Gastrocnemius medialis (tissue), 4 donors: ENCODE results near the gene SLAMF9. TPM values are rescaled to one million over a fixed set of nuclear protein-coding genes. Genes with fewer than 3 reads are reported as not detected.

Experiments used
- ATAC-seq, 2 donors: fragments of 150-250 bp; one replicate each; pipeline ENCODE4 v1.9.1; 2016
- DNase-seq, 2 donors: peaks; one replicate each; pipeline ENCODE4 v3.0.0-alpha.2; 2019
- H3K27ac ChIP-seq, 4 donors: fragments of 200-600 bp; sonication (generic); 1 replicate in 1 of 4; 2 replicates in 3 of 4; pipeline ENCODE4 v1.5.1; 2016 to 2018; ENCODE audit warnings: mild to moderate bottlenecking in 2 of 4, moderate library complexity in 1 of 4
- H3K27me3 ChIP-seq, 3 donors: fragments of 200-600 bp; sonication (generic) in 2 of 3; 1 replicate in 1 of 3; 2 replicates in 2 of 3; pipeline versions ENCODE4 v1.5.1 to v1.6.0; 2016 to 2019; ENCODE audit warnings: mild to moderate bottlenecking in 1 of 3, moderate library complexity in 1 of 3
- H3K36me3 ChIP-seq, 2 donors: fragments of 200-600 bp; sonication (generic) in 1 of 2; one replicate each; pipeline ENCODE4 v1.5.1; 2017 to 2018
- H3K4me1 ChIP-seq, 2 donors: fragments of 200-600 bp; sonication (generic) in 1 of 2; one replicate each; pipeline ENCODE4 v1.5.1; 2016 to 2017; ENCODE audit warnings: mild to moderate bottlenecking in 2 of 2
- H3K4me3 ChIP-seq, 4 donors: fragments of 200-600 bp; sonication (generic) in 3 of 4; 1 replicate in 1 of 4; 2 replicates in 3 of 4; pipeline ENCODE4 v1.5.1; 2016 to 2019; ENCODE audit warnings: mild to moderate bottlenecking in 2 of 4
- H3K9me3 ChIP-seq, 3 donors: fragments of 200-600 bp; sonication (generic) in 2 of 3; 1 replicate in 1 of 3; 2 replicates in 2 of 3; pipeline ENCODE4 v1.5.1; 2016 to 2019
- CTCF ChIP-seq, 5 experiments: fragments of 450-650 bp in 3 of 5; fragments of 200-600 bp in 2 of 5; sonication (generic) in 2 of 5; IDR thresholded peaks in 4 of 5; conservative IDR thresholded peaks in 1 of 5; 1 replicate in 4 of 5; 2 replicates in 1 of 5; pipeline ENCODE4 v1.5.1; 2016 to 2019; ENCODE audit warnings: antibody characterized with exemption in 5 of 5, mild to moderate bottlenecking in 3 of 5, moderate library complexity in 3 of 5
- POLR2A ChIP-seq, 2 donors: fragments of 450-650 bp; IDR thresholded peaks; one replicate each; pipeline ENCODE4 v1.6.1; 2017; ENCODE audit warnings: antibody characterized with exemption in 2 of 2, mild to moderate bottlenecking in 2 of 2, moderate library complexity in 2 of 2
- in situ Hi-C, 4 donors: fragments of 200-750 bp; cut with MboI; loops; one replicate each; pipeline versions ENCODE4 v1.15.0 to v1.8.0; 2017; ENCODE audit warnings: low sequenced_read_pairs in 4 of 4
- intact Hi-C: fragments of 100-400 bp; cut with DNase I; formaldehyde crosslinking; loops from one replicate; pipeline ENCODE4 v1.15.1; 2023; ENCODE audit warnings: low total_unique reads
- total RNA-seq, 4 donors: library from RNA; depleted of rRNA; stranded (reverse); fragments of >200 nt; gene quantifications; one replicate each; pipeline versions ENCODE4 v1.1.0 to v1.2.3, GENCODE V29; 2016

The SLAMF9 gene
- total RNA-seq, 4 donors from 2014 or later = not detected

- TF ChIP-seq CTCF (IDR thresholded peaks at IDR 0.05 in 4 of 5, conservative IDR thresholded peaks at IDR 0.05 in 1 of 5) (no peak), POLR2A (IDR thresholded peaks at IDR 0.05) (no peak)
- Histone ChIP-seq H3K27ac (no peak overlapping the region), H3K36me3 (no peaks in the 10 kb centered on the region), H3K9me3 (no peaks in the 10 kb centered on the region), H3K4me3 (no peak overlapping the region), H3K4me1 (no peaks in the 10 kb centered on the region), H3K27me3 (no peaks in the 10 kb centered on the region)
- in situ Hi-C loops = loop anchor here in 3 of 4 donors (5.0 to 10.0 kb wide), 2 partner anchors 69 to 72 kb away; no protein-coding TSS in a partner anchor
- intact Hi-C loops = loop anchor here (1.0 to 5.0 kb wide), 2 partner anchors 72 to 153 kb away; partner anchors contain the start of gene DUSP23
- ATAC-seq (peak in 1 of 2 donors; percentile 19), DNase-seq (no peak)
Measured at GRCh38 chr1:159935719-159936272, 18.2 kb downstream of the SLAMF9 start.

GRCh38 chr1:159935305-159935704 lies 18.7 kb downstream of the SLAMF9 start:
- Histone ChIP-seq H3K27me3 (no peaks in the 10 kb centered on the region), H3K9me3 (no peaks in the 10 kb centered on the region), H3K4me3 (no peak overlapping the region), H3K36me3 (no peaks in the 10 kb centered on the region), H3K27ac (no peak overlapping the region), H3K4me1 (no peaks in the 10 kb centered on the region)
- intact Hi-C loops (loop anchor here (5.0 kb wide), 1 partner anchor 153 kb away; the partner anchor contains the start of gene DUSP23), in situ Hi-C loops (loop anchor here in 3 of 4 donors (5.0 to 10.0 kb wide), 2 partner anchors 69 to 72 kb away; no protein-coding TSS in a partner anchor)
- ATAC-seq = no peak
- TF ChIP-seq POLR2A (IDR thresholded peaks at IDR 0.05) = no peak
- no peak for TF ChIP-seq CTCF (IDR thresholded peaks at IDR 0.05 in 4 of 5, conservative IDR thresholded peaks at IDR 0.05 in 1 of 5)
- no peak for DNase-seq

- H3K36me3 ChIP-seq = no peaks in the 10 kb centered on the region
- intact Hi-C loops (loop anchor here (5.0 kb wide), 1 partner anchor 152 kb away; the partner anchor contains the start of gene DUSP23), in situ Hi-C loops (loop anchor here in 3 of 4 donors (5.0 to 10.0 kb wide), 2 partner anchors 70 to 73 kb away; no protein-coding TSS in a partner anchor)
- no peak for TF ChIP-seq POLR2A (IDR thresholded peaks at IDR 0.05)
- no peak for TF ChIP-seq CTCF (IDR thresholded peaks at IDR 0.05 in 4 of 5, conservative IDR thresholded peaks at IDR 0.05 in 1 of 5)
- H3K4me3 ChIP-seq = no peak overlapping the region
- no peaks in the 10 kb centered on the region for H3K27me3 ChIP-seq
- no peak overlapping the region for H3K27ac ChIP-seq
- ATAC-seq (no peak), DNase-seq (no peak)
- H3K4me1 ChIP-seq = no peaks in the 10 kb centered on the region
- H3K9me3 ChIP-seq = no peaks in the 10 kb centered on the region
Measured at GRCh38 chr1:159934136-159935039, 19.6 kb downstream of the SLAMF9 start.

GRCh38 chr1:159933347-159933746 lies 20.7 kb downstream of the SLAMF9 start:
- Histone ChIP-seq H3K27ac (no peak overlapping the region), H3K4me3 (no peak overlapping the region), H3K4me1 (no peaks in the 10 kb centered on the region), H3K27me3 (no peaks in the 10 kb centered on the region), H3K36me3 (no peaks in the 10 kb centered on the region), H3K9me3 (no peaks in the 10 kb centered on the region)
- ATAC-seq = no peak
- intact Hi-C loops = no loop called here
- in situ Hi-C loops = loop anchor here in 1 of 4 donors (10.0 kb wide), 1 partner anchor 71 kb away; no protein-coding TSS in a partner anchor
- no peak for DNase-seq
- TF ChIP-seq CTCF (IDR thresholded peaks at IDR 0.05 in 4 of 5, conservative IDR thresholded peaks at IDR 0.05 in 1 of 5) (no peak), POLR2A (IDR thresholded peaks at IDR 0.05) (no peak)
